Cerebellar cortex (tissue), 1 donor: ENCODE measurements around the gene NUDT12.

Experiments used
- DNase-seq: peaks from one replicate; pipeline ENCODE4 v3.0.0-alpha.2; 2015; ENCODE audit warnings: low spot score

Gene NUDT12

GRCh38 chr5:103541114-103541513 is 21.5 kb downstream of the NUDT12 start:
- DNase-seq: no peak

GRCh38 chr5:103539376-103540330 is 22.9 kb downstream of the NUDT12 start:
- DNase-seq: no peak

- no peak for DNase-seq
Measured at GRCh38 chr5:103532086-103532734, 30.4 kb downstream of the NUDT12 start.

- DNase-seq: no peak
Measured at GRCh38 chr5:103526164-103526915, 36.2 kb downstream of the NUDT12 start.

GRCh38 chr5:103525361-103525760 is 37.2 kb downstream of the NUDT12 start:
- DNase-seq: no peak

- DNase-seq: no peak
Measured at GRCh38 chr5:103523319-103523718, 39.3 kb downstream of the NUDT12 start.

GRCh38 chr5:103522586-103522985 is 40.0 kb downstream of the NUDT12 start:
- DNase-seq: no peak

GRCh38 chr5:103519550-103519949 is 43.0 kb downstream of the NUDT12 start:
- no peak for DNase-seq

- no peak for DNase-seq
Measured at GRCh38 chr5:103514371-103514770, 48.2 kb downstream of the NUDT12 start.

GRCh38 chr5:103513701-103514100 is 48.9 kb downstream of the NUDT12 start:
- DNase-seq: no peak

- no peak for DNase-seq
Measured at GRCh38 chr5:103512500-103512899, 50.1 kb downstream of the NUDT12 start.

- no peak for DNase-seq
Measured at GRCh38 chr5:103511554-103511885, 51.1 kb downstream of the NUDT12 start.

GRCh38 chr5:103510851-103511553 is 51.6 kb downstream of the NUDT12 start:
- no peak for DNase-seq

- DNase-seq: no peak
Measured at GRCh38 chr5:103505581-103506305, 56.8 kb downstream of the NUDT12 start.

- DNase-seq: no peak
Measured at GRCh38 chr5:103503066-103503465, 59.5 kb downstream of the NUDT12 start.

GRCh38 chr5:103502662-103503061 is 59.9 kb downstream of the NUDT12 start:
- no peak for DNase-seq
